GM06990 (cell line): ENCODE results near the gene NT5DC1.

ENCODE experiments used
- DNase-seq: peaks from one replicate; pipeline ENCODE4 v3.0.0-alpha.2; 2011; ENCODE audit not compliant: insufficient read length; ENCODE audit errors: extremely low read depth
- H3K27me3 ChIP-seq: replicated peaks from 2 replicates; pipeline ENCODE4 v1.6.0; 2011; ENCODE audit warnings: low read length; ENCODE audit not compliant: control insufficient read depth, insufficient read depth
- H3K36me3 ChIP-seq: 2 replicates; pipeline ENCODE4 v1.5.1; 2011; ENCODE audit warnings: low read length; ENCODE audit not compliant: control insufficient read depth, insufficient read depth
- H3K4me3 ChIP-seq: replicated peaks from 2 replicates; pipeline ENCODE4 v1.5.1; 2011; ENCODE audit warnings: low read depth, mild to moderate bottlenecking, control low read depth, low read length
- CTCF ChIP-seq: IDR thresholded peaks from 2 replicates; pipeline ENCODE4 v1.5.1; 2011; ENCODE audit warnings: low read length, control low read depth, mild to moderate bottlenecking, inconsistent platforms; ENCODE audit not compliant: insufficient read depth, poor library complexity, severe bottlenecking

NT5DC1 gene

DNA sequence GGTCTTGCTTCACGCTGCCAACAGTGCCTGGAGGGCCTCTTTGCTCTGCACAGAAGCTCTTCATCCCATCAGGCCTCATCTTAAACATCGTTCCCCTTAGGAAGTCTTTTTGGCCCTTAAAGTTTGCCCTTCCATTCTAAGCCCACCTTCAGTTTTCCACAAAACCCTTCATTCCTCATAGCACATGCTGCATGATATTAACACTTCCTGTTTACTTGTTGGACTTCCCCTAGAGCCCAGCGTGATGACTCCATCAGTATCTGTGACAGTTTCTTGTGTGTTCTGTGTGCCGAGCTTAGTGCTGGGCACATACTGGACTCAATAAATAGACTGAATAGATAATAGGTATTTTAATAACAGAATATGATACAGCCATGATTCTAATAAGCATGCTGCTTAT, 2.2 kb downstream of the NT5DC1 start:
- Histone ChIP-seq H3K4me3 (peak overlapping the region; percentile 90), H3K36me3 (no peaks in the 10 kb centered on the region; the same call in 1 of the 2 replicates), H3K27me3 (no peaks in the 10 kb centered on the region)
- TF ChIP-seq CTCF, result no peak
- DNase-seq, result no peak

DNA sequence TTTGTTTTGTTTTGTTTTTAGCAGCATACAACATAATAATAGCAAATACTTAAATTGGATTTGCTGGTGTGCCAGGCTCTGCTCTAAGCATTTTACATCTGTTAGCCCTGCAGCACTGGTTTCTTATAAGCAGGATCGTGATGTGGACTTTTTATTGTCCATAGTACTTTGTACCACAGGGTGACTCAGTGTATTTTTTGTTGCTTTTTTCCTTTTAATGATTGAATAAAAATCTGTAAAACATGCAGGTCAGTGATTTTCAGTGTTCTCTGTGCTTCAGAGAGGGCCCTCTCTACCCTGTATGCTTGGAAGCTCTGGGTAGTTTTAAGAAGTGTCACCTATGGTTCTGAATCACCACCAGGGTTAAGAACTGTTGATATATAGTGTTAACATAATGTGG, 4.0 kb downstream of the NT5DC1 start:
- peaks cover 3% of the 10 kb centered on the region for H3K36me3 ChIP-seq
- H3K4me3 ChIP-seq, result no peak overlapping the region
- DNase-seq, result no peak
- H3K27me3 ChIP-seq, result no peaks in the 10 kb centered on the region
- TF ChIP-seq CTCF, result no peak

GRCh38 chr6:116105247-116105646, 4.6 kb downstream of the NT5DC1 start:
- Histone ChIP-seq H3K27me3 (no peaks in the 10 kb centered on the region), H3K4me3 (no peak overlapping the region), H3K36me3 (peaks cover 6% of the 10 kb centered on the region)
- DNase-seq, result no peak
- TF ChIP-seq CTCF, result no peak

GRCh38 chr6:116106146-116106545, 5.5 kb downstream of the NT5DC1 start:
- Histone ChIP-seq H3K36me3 (peaks cover 13% of the 10 kb centered on the region), H3K4me3 (no peak overlapping the region), H3K27me3 (no peaks in the 10 kb centered on the region)
- DNase-seq, result no peak
- no peak for TF ChIP-seq CTCF

DNA sequence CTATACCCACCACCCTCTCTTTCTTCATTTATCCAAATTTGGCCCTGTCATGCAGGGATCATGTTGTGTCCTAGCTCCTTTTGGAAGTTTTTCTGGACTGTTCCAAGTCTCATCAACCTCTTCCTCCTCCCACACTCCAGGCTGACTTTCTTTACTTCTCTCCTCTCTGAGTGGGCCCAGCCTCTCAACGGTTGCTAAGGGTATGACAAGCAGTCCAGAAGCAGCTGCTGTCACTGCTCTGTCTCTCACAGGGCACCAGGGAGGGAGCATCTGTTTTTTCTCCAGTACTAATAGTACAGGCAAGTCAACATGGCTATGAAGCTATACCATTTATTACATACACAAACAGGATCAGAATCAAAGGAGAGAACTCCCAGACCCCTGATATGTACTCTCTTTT, 8.2 kb downstream of the NT5DC1 start:
- H3K36me3 ChIP-seq, result peaks cover 15% of the 10 kb centered on the region
- H3K4me3 ChIP-seq, result no peak overlapping the region
- no peak for TF ChIP-seq CTCF
- no peaks in the 10 kb centered on the region for H3K27me3 ChIP-seq
- no peak for DNase-seq
